ENCODE data around the gene ZNF335. TPM values are rescaled to one million over a fixed set of nuclear protein-coding genes. Genes with fewer than 3 reads are reported as not detected.

The ZNF335 gene
- total RNA-seq, 6 experiments from 2014 or later = 13.1 to 14.6 (median 13.5) TPM

- Mint-ChIP-seq H3K4me1 (ENCODE audit: low read depth) (peaks cover 5% of the 10 kb centered on the region), H3K36me3 (ENCODE audit: low read depth) (peaks cover 18% of the 10 kb centered on the region), H3K4me3 (no peak overlapping the region), H3K9me3 (no peaks in the 10 kb centered on the region), H3K27me3 (ENCODE audit: insufficient read depth) (no peaks in the 10 kb centered on the region), H3K27ac (no peak overlapping the region)
- DNase-seq = no peak
- TF ChIP-seq CTCF (IDR thresholded peaks at IDR 0.05) = no peak
Observed at GRCh38 chr20:45964006-45964400, 8.0 kb downstream of the ZNF335 start.

- H3K4me3 Mint-ChIP-seq = no peak overlapping the region
- H3K27ac Mint-ChIP-seq = no peak overlapping the region
- TF ChIP-seq CTCF (IDR thresholded peaks at IDR 0.05) = peak; percentile 66
- no peaks in the 10 kb centered on the region for H3K9me3 Mint-ChIP-seq
- H3K4me1 Mint-ChIP-seq (ENCODE audit: low read depth) = no peaks in the 10 kb centered on the region
- no peaks in the 10 kb centered on the region for H3K27me3 Mint-ChIP-seq (ENCODE audit: insufficient read depth)
- DNase-seq = peak; percentile 44
- peaks cover 23% of the 10 kb centered on the region for H3K36me3 Mint-ChIP-seq (ENCODE audit: low read depth)
Observed at GRCh38 chr20:45963059-45964005, 8.7 kb downstream of the ZNF335 start.

- H3K36me3 Mint-ChIP-seq (ENCODE audit: low read depth) = peaks cover 24% of the 10 kb centered on the region
- H3K9me3 Mint-ChIP-seq = no peaks in the 10 kb centered on the region
- TF ChIP-seq CTCF (IDR thresholded peaks at IDR 0.05) = no peak
- no peak overlapping the region for H3K4me3 Mint-ChIP-seq
- H3K27ac Mint-ChIP-seq = no peak overlapping the region
- no peaks in the 10 kb centered on the region for H3K4me1 Mint-ChIP-seq (ENCODE audit: low read depth)
- H3K27me3 Mint-ChIP-seq (ENCODE audit: insufficient read depth) = no peaks in the 10 kb centered on the region
- DNase-seq = no peak
Observed at GRCh38 chr20:45962031-45962755, 9.8 kb downstream of the ZNF335 start.

GRCh38 chr20:45959956-45960630, 11.9 kb downstream of the ZNF335 start:
- Mint-ChIP-seq H3K36me3 (ENCODE audit: low read depth) (peaks cover 19% of the 10 kb centered on the region), H3K4me3 (no peak overlapping the region), H3K27ac (no peak overlapping the region), H3K4me1 (ENCODE audit: low read depth) (no peaks in the 10 kb centered on the region), H3K9me3 (no peaks in the 10 kb centered on the region), H3K27me3 (ENCODE audit: insufficient read depth) (no peaks in the 10 kb centered on the region; the same call in 1 of the 2 replicates)
- no peak for DNase-seq
- TF ChIP-seq CTCF (IDR thresholded peaks at IDR 0.05) = no peak

- H3K4me1 Mint-ChIP-seq (ENCODE audit: low read depth) = no peaks in the 10 kb centered on the region
- no peak overlapping the region for H3K27ac Mint-ChIP-seq
- no peaks in the 10 kb centered on the region; the same call in 1 of the 2 replicates for H3K27me3 Mint-ChIP-seq (ENCODE audit: insufficient read depth)
- no peaks in the 10 kb centered on the region for H3K9me3 Mint-ChIP-seq
- no peak overlapping the region for H3K4me3 Mint-ChIP-seq
- TF ChIP-seq CTCF (IDR thresholded peaks at IDR 0.05) = no peak
- H3K36me3 Mint-ChIP-seq (ENCODE audit: low read depth) = peaks cover 19% of the 10 kb centered on the region
- DNase-seq = no peak
Observed at GRCh38 chr20:45959126-45959525, 12.9 kb downstream of the ZNF335 start.
